IMR-90 (cell line): ENCODE data around the gene CNTN5. TPM values are rescaled to one million over a fixed set of nuclear protein-coding genes. Genes with fewer than 3 reads are reported as not detected.

Source experiments
- ATAC-seq: fragments of 200-7000 bp; cut with Tn5 transposase; 2 replicates; pipeline ENCODE4 v1.9.1; 2020; ENCODE audit warnings: low read depth, mild to moderate bottlenecking, moderate library complexity
- BruUV-seq: library from RNA; stranded (reverse); fragments of 400-500 nt; replicated peaks from 2 replicates; lab custom pipeline; 2021; lab: Mats Ljungman, UMichigan
- CTCF ChIA-PET: fragments of 300-600 bp; formaldehyde crosslinking; extraction: SDS; loops from one replicate; lab custom pipeline; 2021; ENCODE audit warnings: antibody characterized with exemption; lab: Yijun Ruan, JAX
- POLR2A ChIA-PET: fragments of 300-600 bp; sonication (Branson Sonifier 250); formaldehyde crosslinking; loops from one replicate; lab custom pipeline; 2022; ENCODE audit warnings: antibody characterized with exemption; ENCODE audit not compliant: unreplicated experiment; lab: Charles Lee
- DNase-seq: peaks from one replicate; pipeline ENCODE4 v3.0.0; 2013
- H2AFZ ChIP-seq: replicated peaks from 2 replicates; pipeline ENCODE3; 2013; ENCODE audit warnings: low read length, mild to moderate bottlenecking; ENCODE audit not compliant: poor library complexity
- H2AK5ac ChIP-seq: 2 replicates; pipeline ENCODE4 v1.6.1; 2013; ENCODE audit warnings: low read depth, low read length, inconsistent platforms
- H2AK9ac ChIP-seq: replicated peaks from 2 replicates; pipeline ENCODE3; 2013; ENCODE audit warnings: mild to moderate bottlenecking, low read depth, low read length, moderate library complexity; ENCODE audit not compliant: poor library complexity
- H2BK120ac ChIP-seq: 2 replicates; pipeline ENCODE4 v1.6.1; 2013; ENCODE audit warnings: low read depth, low read length, inconsistent platforms
- H2BK15ac ChIP-seq: 3 replicates; pipeline ENCODE4 v1.6.1; 2013; ENCODE audit warnings: low read depth, low read length, inconsistent platforms
- H2BK20ac ChIP-seq: 2 replicates; pipeline ENCODE4 v1.6.1; 2013; ENCODE audit warnings: low read depth, mild to moderate bottlenecking, inconsistent platforms, low read length, moderate library complexity
- H2BK5ac ChIP-seq: 2 replicates; pipeline ENCODE4 v1.6.1; 2013; ENCODE audit warnings: mild to moderate bottlenecking, low read depth, low read length, inconsistent platforms; ENCODE audit not compliant: poor library complexity, severe bottlenecking
- H3K14ac ChIP-seq: replicated peaks from 2 replicates; pipeline ENCODE4 v1.6.1; 2013; ENCODE audit warnings: low read depth, low read length, inconsistent platforms
- H3K18ac ChIP-seq: 2 replicates; pipeline ENCODE4 v1.6.1; 2013; ENCODE audit warnings: low read depth, low read length, control low read depth
- H3K23ac ChIP-seq: 2 replicates; pipeline ENCODE4 v1.6.1; 2013; ENCODE audit warnings: low read depth, low read length, inconsistent platforms
- H3K27ac ChIP-seq: 2 replicates; pipeline ENCODE4 v1.5.1; 2013; ENCODE audit warnings: mild to moderate bottlenecking, control low read depth, low read length; ENCODE audit not compliant: insufficient read depth
- H3K27me3 ChIP-seq: 2 replicates; pipeline ENCODE4 v1.6.1; 2013; ENCODE audit warnings: low read length; ENCODE audit not compliant: control insufficient read depth, insufficient read depth
- H3K36me3 ChIP-seq: 2 replicates; pipeline ENCODE4 v1.6.1; 2013; ENCODE audit warnings: low read length, mixed read lengths; ENCODE audit not compliant: control insufficient read depth, insufficient read depth
- H3K4ac ChIP-seq: 2 replicates; pipeline ENCODE4 v1.6.1; 2013; ENCODE audit warnings: low read depth, low read length, inconsistent platforms
- H3K4me1 ChIP-seq: 2 replicates; pipeline ENCODE4 v1.6.1; 2013; ENCODE audit warnings: low read length, mixed read lengths; ENCODE audit not compliant: control insufficient read depth, insufficient read depth
- H3K4me2 ChIP-seq: 2 replicates; pipeline ENCODE4 v1.6.1; 2013; ENCODE audit warnings: low read depth, mild to moderate bottlenecking, control low read depth, low read length, moderate library complexity
- H3K4me3 ChIP-seq: 2 replicates; pipeline ENCODE4 v1.5.1; 2013; ENCODE audit warnings: low read depth, mild to moderate bottlenecking, control low read depth, low read length, moderate library complexity; ENCODE audit not compliant: insufficient read depth
- H3K56ac ChIP-seq: 2 replicates; pipeline ENCODE4 v1.6.1; 2013; ENCODE audit warnings: low read length, inconsistent platforms; ENCODE audit not compliant: insufficient read depth; ENCODE audit errors: extremely low read depth
- H3K79me1 ChIP-seq, 2 experiments: 2 replicates each; pipeline ENCODE4 v1.6.1; 2013; ENCODE audit warnings: low read length in 2 of 2, inconsistent platforms in 1 of 2, low read depth in 1 of 2
- H3K9ac ChIP-seq: 2 replicates; pipeline ENCODE4 v1.6.1; 2013; ENCODE audit warnings: low read depth, low read length, control low read depth
- H3K9me1 ChIP-seq: 2 replicates; pipeline ENCODE4 v1.6.1; 2013; ENCODE audit warnings: low read length, inconsistent platforms; ENCODE audit not compliant: insufficient read depth
- H3K9me3 ChIP-seq: 2 replicates; pipeline ENCODE4 v1.6.1; 2013; ENCODE audit warnings: low read length; ENCODE audit not compliant: control insufficient read depth, insufficient read depth
- H4K20me1 ChIP-seq: 2 replicates; pipeline ENCODE4 v1.6.1; 2013; ENCODE audit warnings: low read length, inconsistent platforms; ENCODE audit not compliant: insufficient read depth
- H4K5ac ChIP-seq: 2 replicates; pipeline ENCODE4 v1.6.1; 2013; ENCODE audit warnings: mild to moderate bottlenecking, low read depth, low read length, control low read depth
- H4K8ac ChIP-seq, 2 experiments: 2 replicates each; pipeline ENCODE4 v1.6.1; 2013; ENCODE audit warnings: low read depth in 2 of 2, low read length in 2 of 2, control low read depth in 1 of 2, inconsistent platforms in 1 of 2
- H4K91ac ChIP-seq: 2 replicates; pipeline ENCODE4 v1.6.1; 2013; ENCODE audit warnings: low read depth, low read length, inconsistent platforms; ENCODE audit not compliant: insufficient read depth
- BHLHE40 ChIP-seq: fragments of 150-350 bp; IDR thresholded peaks from 2 replicates; pipeline ENCODE4 v1.6.1; 2016; ENCODE audit warnings: mild to moderate bottlenecking, low read depth, low read length
- CEBPB ChIP-seq: IDR thresholded peaks from 2 replicates; pipeline ENCODE4 v1.6.1; 2012; ENCODE audit warnings: low read depth, low read length, improper control_type of control experiment
- CHD1 ChIP-seq: IDR thresholded peaks from 2 replicates; pipeline ENCODE4 v1.6.1; 2012; ENCODE audit warnings: low read depth, low read length, improper control_type of control experiment
- CTCF ChIP-seq: conservative IDR thresholded peaks from 2 replicates; pipeline ENCODE4 v1.5.1; 2012; ENCODE audit warnings: mild to moderate bottlenecking, low read depth, low read length, improper control_type of control experiment
- FOS ChIP-seq: fragments of 150-350 bp; IDR thresholded peaks from 2 replicates; pipeline ENCODE4 v1.6.1; 2016; ENCODE audit warnings: low read depth, low read length
- MXI1 ChIP-seq: IDR thresholded peaks from 2 replicates; pipeline ENCODE4 v1.6.1; 2012; ENCODE audit warnings: low read depth, mild to moderate bottlenecking, low read length, moderate library complexity, borderline replicate concordance
- POLR2A ChIP-seq: IDR thresholded peaks from 2 replicates; pipeline ENCODE4 v1.6.1; 2012; ENCODE audit warnings: mild to moderate bottlenecking, low read depth, low read length
- RAD21 ChIP-seq: IDR thresholded peaks from 2 replicates; pipeline ENCODE4 v1.6.1; 2012; ENCODE audit warnings: low read length, improper control_type of control experiment
- RCOR1 ChIP-seq: IDR thresholded peaks from 2 replicates; pipeline ENCODE4 v1.6.1; 2012; ENCODE audit warnings: mild to moderate bottlenecking, low read length, improper control_type of control experiment; ENCODE audit not compliant: insufficient replicate concordance
- USF2 ChIP-seq: fragments of 150-350 bp; IDR thresholded peaks from 2 replicates; pipeline ENCODE4 v1.6.1; 2017; ENCODE audit warnings: mild to moderate bottlenecking, antibody characterized with exemption, low read length, low read depth
- WGBS, 2 experiments: methylation state at CpG; one replicate each; pipeline versions ENCODE4 v1.1.5 to v1.1.7; 2013; ENCODE audit warnings: missing lambda C conversion rate in 2 of 2; ENCODE audit not compliant: insufficient read length in 1 of 2; ENCODE audit errors: extremely low coverage in 2 of 2; 5-methylcytosine and 5-hydroxymethylcytosine counted together
- dilution Hi-C: fragments of 300-500 bp; cut with HindIII; formaldehyde crosslinking; loops from one replicate; pipeline ENCODE4 v1.14.3; 2018; ENCODE audit warnings: low sequenced_read_pairs; ENCODE audit not compliant: unreplicated experiment
- in situ Hi-C: fragments of 300-500 bp; cut with MboI; formaldehyde crosslinking; loops from 3 replicates; pipeline ENCODE4 v1.14.3; 2019; ENCODE audit warnings: low sequenced_read_pairs, inconsistent platforms, mixed read lengths
- intact Hi-C: fragments of 100-400 bp; cut with micrococcal nuclease; formaldehyde crosslinking; loops from 2 replicates; pipeline ENCODE4 v1.10.0; 2022
- polyA plus RNA-seq, 3 experiments: library from polyadenylated mRNA; depleted of rRNA; stranded (reverse); fragments of >200 nt; gene quantifications; 2 replicates each; pipeline ENCODE4 v1.2.3, GENCODE V29; 2012; ENCODE audit warnings: low replicate concordance in 1 of 3
- total RNA-seq: library from RNA; depleted of rRNA; stranded (reverse); fragments of >200 nt; gene quantifications from 2 replicates; pipeline ENCODE4 v1.2.3, GENCODE V29; 2012

The CNTN5 gene
- total and polyA plus RNA-seq, 2 of the 4 experiments (the other 2 are of a cell fraction): not detected

GRCh38 chr11:100247704-100248103 lies 1227.0 kb downstream of the CNTN5 start:
- TF ChIP-seq POLR2A (no peak), MXI1 (no peak), RCOR1 (no peak), CEBPB (no peak), CTCF (no peak), USF2 (no peak), RAD21 (no peak), BHLHE40 (no peak), FOS (no peak), CHD1 (no peak)
- H2AK9ac ChIP-seq: no peak overlapping the region
- no peaks in the 10 kb centered on the region for H3K36me3 ChIP-seq
- no peaks in the 10 kb centered on the region for H3K9me1 ChIP-seq
- BruUV-seq: no TSS peak
- no peaks in the 10 kb centered on the region for H3K27me3 ChIP-seq
- no peak overlapping the region for H3K27ac ChIP-seq
- no peak overlapping the region for H2AFZ ChIP-seq
- H3K9me3 ChIP-seq: no peaks in the 10 kb centered on the region
- H3K56ac ChIP-seq: no peak overlapping the region
- H3K4me2 ChIP-seq: no peak overlapping the region
- DNase-seq: no peak
- H2BK120ac ChIP-seq: no peak overlapping the region
- H3K9ac ChIP-seq: no peak overlapping the region
- in situ Hi-C loops: no loop called here
- no peak overlapping the region for H4K91ac ChIP-seq
- H2BK5ac ChIP-seq: no peak overlapping the region
- H4K5ac ChIP-seq: no peak overlapping the region
- H3K4me3 ChIP-seq: no peak overlapping the region
- H4K20me1 ChIP-seq: no peaks in the 10 kb centered on the region
- no peak overlapping the region for H3K18ac ChIP-seq
- no peaks in the 10 kb centered on the region for H3K79me1 ChIP-seq
- H3K14ac ChIP-seq: no peak overlapping the region
- no peak overlapping the region for H2AK5ac ChIP-seq
- H3K4me1 ChIP-seq: no peaks in the 10 kb centered on the region
- no peak overlapping the region for H3K23ac ChIP-seq
- dilution Hi-C loops: no loop called here
- H2BK15ac ChIP-seq: no peak overlapping the region
- no peak overlapping the region for H2BK20ac ChIP-seq
- intact Hi-C loops: no loop called here
- no peak overlapping the region for H4K8ac ChIP-seq
- ChIA-PET POLR2A (no interaction called here), CTCF (no interaction called here)
- no CpG with 5 or more reads among the region's 1 CpG for WGBS, 2 experiments
- ATAC-seq: no peak
- H3K4ac ChIP-seq: no peak overlapping the region
